Stimulated activated CD4-positive, alpha-beta T cell treated with anti-CD3 and anti-CD28 coated beads, Interleukin-12 subunit alpha, Interleukin-12 subunit beta, amount 100 ng/mL, for 24 hours (primary cell): ENCODE data around the gene RELN.

Experiments
- DNase-seq, 2 experiments: peaks; one replicate each; pipeline ENCODE4 v3.0.0-alpha.2; 2020; ENCODE audit warnings: low read depth in 2 of 2

Gene RELN

GRCh38 chr7:103894656-103895596 lies 94.5 kb downstream of the RELN start:
- DNase-seq = no peak

- no peak for DNase-seq
These were observed 96.1 kb downstream of the RELN start for GRCh38 chr7:103893350-103893749.

- no peak for DNase-seq
These were observed 100.0 kb downstream of the RELN start for GRCh38 chr7:103889451-103889850.

GRCh38 chr7:103888603-103889153 lies 100.8 kb downstream of the RELN start:
- DNase-seq = no peak

GRCh38 chr7:103887853-103888602 lies 101.4 kb downstream of the RELN start:
- DNase-seq = no peak

GRCh38 chr7:103887050-103887449 lies 102.4 kb downstream of the RELN start:
- no peak for DNase-seq

- no peak for DNase-seq
These were observed 109.4 kb downstream of the RELN start for GRCh38 chr7:103879928-103880600.

- no peak for DNase-seq
These were observed 110.0 kb downstream of the RELN start for GRCh38 chr7:103879411-103879810.

GRCh38 chr7:103877565-103877964 lies 111.9 kb downstream of the RELN start:
- no peak for DNase-seq

- no peak for DNase-seq
These were observed 113.7 kb downstream of the RELN start for GRCh38 chr7:103875718-103876117.

- no peak for DNase-seq
These were observed 118.0 kb downstream of the RELN start for GRCh38 chr7:103871473-103871872.

- DNase-seq = no peak
These were observed 118.8 kb downstream of the RELN start for GRCh38 chr7:103870664-103871063.

GRCh38 chr7:103867874-103868273 lies 121.6 kb downstream of the RELN start:
- DNase-seq = no peak

- DNase-seq = no peak
These were observed 122.5 kb downstream of the RELN start for GRCh38 chr7:103866919-103867318.

- DNase-seq = no peak
These were observed 124.0 kb downstream of the RELN start for GRCh38 chr7:103865442-103865841.

GRCh38 chr7:103862302-103863035 lies 127.0 kb downstream of the RELN start:
- DNase-seq = no peak

GRCh38 chr7:103859709-103860108 lies 129.7 kb downstream of the RELN start:
- DNase-seq = no peak

GRCh38 chr7:103857435-103857834 lies 132.0 kb downstream of the RELN start:
- DNase-seq = no peak

- no peak for DNase-seq
These were observed 132.5 kb downstream of the RELN start for GRCh38 chr7:103856929-103857328.

- DNase-seq = no peak
These were observed 133.8 kb downstream of the RELN start for GRCh38 chr7:103855671-103856070.

GRCh38 chr7:103854611-103855010 lies 134.8 kb downstream of the RELN start:
- no peak for DNase-seq
